Left ventricle myocardium inferior (tissue), 1 donor: ENCODE measurements around the gene UGT2B10. TPM values are rescaled to one million over a fixed set of nuclear protein-coding genes. Genes with fewer than 3 reads are reported as not detected.

Source experiments
- DNase-seq: peaks from one replicate; pipeline ENCODE4 v3.0.0-alpha.2; 2020
- H3K27ac ChIP-seq: fragments of 200-600 bp; replicated peaks from 2 replicates; pipeline ENCODE4 v1.8.0; 2021
- H3K27me3 ChIP-seq: fragments of 200-600 bp; 2 replicates; pipeline ENCODE4 v1.8.0; 2021; ENCODE audit warnings: low read depth
- H3K36me3 ChIP-seq: fragments of 200-600 bp; 2 replicates; pipeline ENCODE4 v1.8.0; 2021
- H3K4me1 ChIP-seq: fragments of 200-600 bp; 2 replicates; pipeline ENCODE4 v1.8.0; 2021
- H3K4me3 ChIP-seq: fragments of 200-600 bp; 2 replicates; pipeline ENCODE4 v1.8.0; 2021; ENCODE audit warnings: mild to moderate bottlenecking, moderate library complexity
- H3K9me3 ChIP-seq: fragments of 200-600 bp; replicated peaks from 2 replicates; pipeline ENCODE4 v1.8.0; 2021
- intact Hi-C: fragments of 100-400 bp; cut with micrococcal nuclease; formaldehyde crosslinking; loops from one replicate; pipeline ENCODE4 v1.11.0; 2022
- total RNA-seq: library from RNA; stranded (reverse); fragmentation: NEBNext Ultra II Directional; extraction: Animal tissue kit (Norgen Biotek cat#: 25700); gene quantifications from one replicate; pipeline ENCODE4 v1.2.1, GENCODE V29; 2021
- TF ChIP-seq, protein P1 (sequence below): fragments of 200-600 bp; IDR thresholded peaks from 2 replicates; pipeline ENCODE4 v1.8.0; 2021; ENCODE audit warnings: antibody characterized with exemption, mild to moderate bottlenecking, borderline replicate concordance
- donor health status: DM: no; HTN: yes; CAD: no; lungs with severe emphysema.

Gene UGT2B10
- total RNA-seq, 1 donor from 2014 or later: not detected

DNA sequence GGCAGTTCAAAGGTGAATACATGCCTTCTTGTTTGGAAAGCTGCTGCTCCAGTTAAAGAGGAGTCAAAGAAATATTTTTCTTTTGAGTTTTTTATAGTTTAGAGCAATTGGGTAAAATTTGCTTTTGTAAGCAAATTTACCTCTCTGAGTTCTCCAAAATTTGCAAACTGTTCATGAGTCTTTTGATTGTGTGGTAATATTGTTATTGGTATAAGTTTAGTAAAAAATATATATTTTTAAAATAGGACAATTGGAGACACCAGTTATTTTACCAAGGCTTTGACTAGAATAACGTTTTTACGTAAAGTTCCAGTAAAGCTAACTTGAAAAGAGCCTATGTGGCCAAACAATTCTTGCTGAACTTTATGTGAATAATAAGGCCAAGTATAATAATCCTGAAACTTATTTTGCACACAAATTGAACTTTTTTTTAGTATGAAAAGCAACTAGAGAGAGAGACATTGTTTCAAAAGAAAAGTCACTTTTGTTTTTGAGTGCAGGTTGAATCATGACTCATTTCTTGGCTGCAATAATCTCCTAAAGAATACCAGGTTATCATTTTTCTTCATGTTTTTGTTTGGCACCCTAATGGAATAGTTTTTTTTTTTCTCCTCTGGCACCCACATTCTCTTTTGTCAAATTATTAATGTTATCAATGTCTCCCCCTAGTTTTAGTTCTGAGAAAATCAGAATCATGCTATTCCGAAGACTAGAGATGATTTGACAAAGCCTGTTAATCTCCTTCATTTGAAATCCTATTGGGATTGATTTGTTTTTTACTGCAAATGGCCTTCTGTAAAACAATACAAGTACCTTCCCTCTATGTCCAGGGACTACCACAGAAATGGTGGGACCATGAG, 57.1 kb downstream of the UGT2B10 start:
- no peak overlapping the region for H3K27ac ChIP-seq
- H3K9me3 ChIP-seq: no peaks in the 10 kb centered on the region
- no peaks in the 10 kb centered on the region for H3K4me1 ChIP-seq
- no peak overlapping the region for H3K4me3 ChIP-seq
- TF ChIP-seq, protein P1, sequence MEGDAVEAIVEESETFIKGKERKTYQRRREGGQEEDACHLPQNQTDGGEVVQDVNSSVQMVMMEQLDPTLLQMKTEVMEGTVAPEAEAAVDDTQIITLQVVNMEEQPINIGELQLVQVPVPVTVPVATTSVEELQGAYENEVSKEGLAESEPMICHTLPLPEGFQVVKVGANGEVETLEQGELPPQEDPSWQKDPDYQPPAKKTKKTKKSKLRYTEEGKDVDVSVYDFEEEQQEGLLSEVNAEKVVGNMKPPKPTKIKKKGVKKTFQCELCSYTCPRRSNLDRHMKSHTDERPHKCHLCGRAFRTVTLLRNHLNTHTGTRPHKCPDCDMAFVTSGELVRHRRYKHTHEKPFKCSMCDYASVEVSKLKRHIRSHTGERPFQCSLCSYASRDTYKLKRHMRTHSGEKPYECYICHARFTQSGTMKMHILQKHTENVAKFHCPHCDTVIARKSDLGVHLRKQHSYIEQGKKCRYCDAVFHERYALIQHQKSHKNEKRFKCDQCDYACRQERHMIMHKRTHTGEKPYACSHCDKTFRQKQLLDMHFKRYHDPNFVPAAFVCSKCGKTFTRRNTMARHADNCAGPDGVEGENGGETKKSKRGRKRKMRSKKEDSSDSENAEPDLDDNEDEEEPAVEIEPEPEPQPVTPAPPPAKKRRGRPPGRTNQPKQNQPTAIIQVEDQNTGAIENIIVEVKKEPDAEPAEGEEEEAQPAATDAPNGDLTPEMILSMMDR: no peak
- no peaks in the 10 kb centered on the region for H3K36me3 ChIP-seq
- no peaks in the 10 kb centered on the region for H3K27me3 ChIP-seq
- intact Hi-C loops: no loop called here
- DNase-seq: no peak

DNA sequence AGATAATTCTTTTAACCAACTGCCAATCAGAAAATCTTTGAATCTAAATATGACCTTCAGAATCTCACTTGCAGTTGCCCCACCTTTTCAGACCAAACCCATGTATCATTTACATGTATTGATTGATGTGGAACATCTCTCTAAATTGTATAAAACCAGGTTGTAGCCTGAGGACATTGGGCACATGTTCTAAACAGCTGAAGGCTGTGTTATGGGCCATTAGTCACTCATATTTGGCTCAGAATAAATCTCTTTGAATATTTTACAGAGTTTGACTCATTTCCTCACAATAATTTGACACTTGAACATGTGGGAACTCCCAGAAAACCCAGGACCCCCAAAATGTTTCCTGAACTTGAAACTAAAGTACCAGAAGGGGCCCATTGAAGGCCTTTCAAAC, 58.7 kb downstream of the UGT2B10 start:
- no peak overlapping the region for H3K27ac ChIP-seq
- H3K9me3 ChIP-seq: no peaks in the 10 kb centered on the region
- TF ChIP-seq, protein P1: no peak
- no peaks in the 10 kb centered on the region for H3K4me1 ChIP-seq
- intact Hi-C loops: no loop called here
- H3K4me3 ChIP-seq: no peak overlapping the region
- H3K36me3 ChIP-seq: no peaks in the 10 kb centered on the region
- no peak for DNase-seq
- no peaks in the 10 kb centered on the region for H3K27me3 ChIP-seq

DNA sequence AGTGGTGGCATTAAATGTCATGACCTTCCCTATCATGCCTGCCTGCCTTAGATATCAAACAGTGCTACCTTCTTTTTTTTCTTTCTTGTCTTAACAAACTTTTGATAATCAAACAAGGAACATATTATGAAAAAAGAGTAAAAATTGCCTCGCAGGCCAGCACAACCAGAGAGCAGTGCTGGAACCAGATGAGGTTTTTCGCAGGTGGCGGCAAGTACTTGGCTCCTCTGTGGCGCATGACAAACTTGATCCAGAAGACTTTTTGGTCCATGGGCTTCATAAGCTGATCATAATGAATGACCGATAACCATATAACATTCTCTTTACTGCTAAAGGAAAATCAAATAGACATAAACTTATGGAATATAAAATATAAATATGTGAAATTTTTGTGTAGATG, 61.8 kb downstream of the UGT2B10 start:
- intact Hi-C loops: no loop called here
- H3K36me3 ChIP-seq: no peaks in the 10 kb centered on the region
- no peak overlapping the region for H3K27ac ChIP-seq
- DNase-seq: no peak
- no peaks in the 10 kb centered on the region for H3K27me3 ChIP-seq
- H3K4me1 ChIP-seq: no peaks in the 10 kb centered on the region
- no peaks in the 10 kb centered on the region for H3K9me3 ChIP-seq
- TF ChIP-seq, protein P1: no peak
- no peak overlapping the region for H3K4me3 ChIP-seq

DNA sequence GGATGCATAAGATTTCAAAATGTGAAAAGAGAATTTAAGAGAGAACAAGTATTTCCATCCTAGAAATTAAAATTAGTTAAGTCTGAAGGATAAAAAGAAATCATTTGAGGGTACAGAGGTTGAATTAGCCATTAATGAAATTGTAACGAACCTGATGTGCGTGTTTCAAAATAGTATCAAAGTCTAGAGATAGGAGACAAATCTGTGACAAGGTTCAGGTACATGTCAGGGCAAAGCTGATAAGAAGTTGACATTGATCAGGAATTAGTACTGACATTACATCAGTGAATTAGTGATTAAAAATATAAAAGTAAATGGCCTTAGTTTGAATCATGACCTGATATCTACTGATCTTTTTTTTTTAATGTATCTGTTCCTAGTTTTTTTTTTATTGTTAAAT, 62.3 kb downstream of the UGT2B10 start:
- no peak overlapping the region for H3K27ac ChIP-seq
- no peaks in the 10 kb centered on the region for H3K27me3 ChIP-seq
- no peak for DNase-seq
- TF ChIP-seq, protein P1: no peak
- no peaks in the 10 kb centered on the region for H3K9me3 ChIP-seq
- H3K4me3 ChIP-seq: no peak overlapping the region
- no peaks in the 10 kb centered on the region for H3K4me1 ChIP-seq
- H3K36me3 ChIP-seq: no peaks in the 10 kb centered on the region
- intact Hi-C loops: no loop called here

Other genes starting within 250 kb of the UGT2B10 start
- gene UGT2B17, start 239.7 kb upstream of the UGT2B10 start, total RNA-seq: not detected
- not detected for gene UGT2B15, start 145.3 kb upstream of the UGT2B10 start, total RNA-seq
- not detected for gene UGT2A3, start 135.8 kb downstream of the UGT2B10 start, total RNA-seq